ENCODE data around the gene TNS4. TPM values are rescaled to one million over a fixed set of nuclear protein-coding genes. Genes with fewer than 3 reads are reported as not detected.

TNS4 gene
- total and polyA plus RNA-seq, 7 experiments from 2014 or later: 1.2 to 10.3 (median 1.3) TPM; not detected in 4

GRCh38 chr17:40447806-40448205 is 53.6 kb downstream of the TNS4 start:
- peak overlapping the region in 3 of 9 donors; percentile 1 to 62 (median 47) for H3K27ac Mint-ChIP-seq
- intact Hi-C loops (cut with micrococcal nuclease): loop anchor here in 1 of 2 donors (5.0 kb wide), 1 partner anchor 34 kb away; no protein-coding TSS in a partner anchor
- no peak overlapping the region for H3K27ac ChIP-seq (ENCODE audit: low read depth, low read length)
- DNase-seq: no peak
- peaks cover 31 to 55% (median 34%) of the 10 kb centered on the region in 7 donors for H3K4me1 Mint-ChIP-seq
- H3K9me3 Mint-ChIP-seq: no peaks in the 10 kb centered on the region
- ChIA-PET POLR2A (interaction anchor here (0.9 to 1.7 kb wide), 4 partner anchors 33 to 106 kb away, joined by 3 to 5 read pairs (median 4); no protein-coding TSS in a partner anchor), CTCF (interaction anchor here (0.5 to 2.0 kb wide), 10 partner anchors 8 to 171 kb away, joined by 3 to 6 read pairs (median 4); no protein-coding TSS in a partner anchor)
- ATAC-seq: no peak
- H3K27me3 ChIP-seq (ENCODE audit: control insufficient read depth in 2 of 2, insufficient read depth in 2 of 2, low read length in 2 of 2): no peaks in the 10 kb centered on the region
- H3K36me3 Mint-ChIP-seq: peaks cover 0 to 21% (median 0%) of the 10 kb centered on the region in 5 donors
- H3K4me3 Mint-ChIP-seq: peak overlapping the region in 2 of 10 donors; percentile 1 to 78
- H3K4me3 ChIP-seq (ENCODE audit: low read length): no peak overlapping the region
- peaks cover 0 to 5% (median 0%) of the 10 kb centered on the region in 5 donors for H3K27me3 Mint-ChIP-seq
- peaks cover 25 to 27% of the 10 kb centered on the region in 2 donors for H3K4me1 ChIP-seq (ENCODE audit: control insufficient read depth in 2 of 2, insufficient read depth in 2 of 2, low read length in 2 of 2)
- no peaks in the 10 kb centered on the region for H3K36me3 ChIP-seq (ENCODE audit: control insufficient read depth in 2 of 3, insufficient read depth in 3 of 3, low read length in 3 of 3)
- H3K9me3 ChIP-seq (ENCODE audit: control insufficient read depth in 2 of 3, low read length in 3 of 3): no peaks in the 10 kb centered on the region

- no peak for ATAC-seq
- H3K27ac ChIP-seq (ENCODE audit: low read depth, low read length): no peak overlapping the region
- H3K36me3 ChIP-seq (ENCODE audit: control insufficient read depth in 2 of 3, insufficient read depth in 3 of 3, low read length in 3 of 3): no peaks in the 10 kb centered on the region
- intact Hi-C loops (cut with micrococcal nuclease): loop anchor here in 1 of 2 donors (5.0 kb wide), 1 partner anchor 35 kb away; no protein-coding TSS in a partner anchor
- no peak overlapping the region for H3K4me3 ChIP-seq (ENCODE audit: low read length)
- no peak for DNase-seq
- Mint-ChIP-seq H3K27ac (peak overlapping the region in 1 of 9 donors; percentile 1), H3K4me3 (peak overlapping the region in 2 of 10 donors; percentile 1 to 78), H3K36me3 (peaks cover 0 to 18% (median 0%) of the 10 kb centered on the region in 5 donors), H3K4me1 (peaks cover 31 to 58% (median 34%) of the 10 kb centered on the region in 7 donors), H3K9me3 (no peaks in the 10 kb centered on the region), H3K27me3 (peaks cover 0 to 5% (median 0%) of the 10 kb centered on the region in 5 donors)
- no peaks in the 10 kb centered on the region for H3K9me3 ChIP-seq (ENCODE audit: control insufficient read depth in 2 of 3, low read length in 3 of 3)
- ChIA-PET CTCF (interaction anchor here (0.6 to 2.0 kb wide), 7 partner anchors 9 to 143 kb away, joined by 3 to 6 read pairs (median 3); no protein-coding TSS in a partner anchor), POLR2A (interaction anchor here (0.9 to 1.7 kb wide), 3 partner anchors 34 to 107 kb away, joined by 3 to 5 read pairs (median 4); no protein-coding TSS in a partner anchor)
- H3K27me3 ChIP-seq (ENCODE audit: control insufficient read depth in 2 of 2, insufficient read depth in 2 of 2, low read length in 2 of 2): no peaks in the 10 kb centered on the region
- peaks cover 25 to 27% of the 10 kb centered on the region in 2 donors for H3K4me1 ChIP-seq (ENCODE audit: control insufficient read depth in 2 of 2, insufficient read depth in 2 of 2, low read length in 2 of 2)
Measured at GRCh38 chr17:40447148-40447644, 54.2 kb downstream of the TNS4 start.

GRCh38 chr17:40445751-40446468 is 55.5 kb downstream of the TNS4 start:
- Histone ChIP-seq H3K27me3 (ENCODE audit: control insufficient read depth in 2 of 2, insufficient read depth in 2 of 2, low read length in 2 of 2) (no peaks in the 10 kb centered on the region), H3K4me3 (ENCODE audit: low read length) (no peak overlapping the region), H3K36me3 (ENCODE audit: control insufficient read depth in 2 of 3, insufficient read depth in 3 of 3, low read length in 3 of 3) (no peaks in the 10 kb centered on the region), H3K27ac (ENCODE audit: low read depth, low read length) (no peak overlapping the region), H3K4me1 (ENCODE audit: control insufficient read depth in 2 of 2, insufficient read depth in 2 of 2, low read length in 2 of 2) (peaks cover 25 to 27% of the 10 kb centered on the region in 2 donors), H3K9me3 (ENCODE audit: control insufficient read depth in 2 of 3, low read length in 3 of 3) (no peaks in the 10 kb centered on the region)
- Mint-ChIP-seq H3K27ac (peak overlapping the region in 3 of 9 donors; percentile 14 to 93 (median 79)), H3K4me3 (peak overlapping the region in 7 of 10 donors; percentile 12 to 90 (median 65)), H3K27me3 (peaks cover 0 to 5% (median 0%) of the 10 kb centered on the region in 5 donors), H3K4me1 (peaks cover 31 to 60% (median 34%) of the 10 kb centered on the region in 7 donors), H3K9me3 (no peaks in the 10 kb centered on the region), H3K36me3 (peaks cover 0 to 17% (median 0%) of the 10 kb centered on the region in 5 donors)
- CTCF ChIA-PET: interaction anchor here (0.5 to 0.8 kb wide), 4 partner anchors 9 to 500 kb away, joined by 3 to 6 read pairs (median 4); no protein-coding TSS in a partner anchor
- POLR2A ChIA-PET: no interaction called here
- intact Hi-C loops (cut with micrococcal nuclease): loop anchor here in 1 of 2 donors (1.0 to 5.0 kb wide), 3 partner anchors 29 to 87 kb away; partner anchors contain the start of gene TOP2A
- DNase-seq: no peak
- no peak for ATAC-seq

- POLR2A ChIA-PET: interaction anchor here (0.6 to 2.1 kb wide), 11 partner anchors 10 to 158 kb away, joined by 3 to 6 read pairs (median 4); no protein-coding TSS in a partner anchor
- no peaks in the 10 kb centered on the region for H3K9me3 ChIP-seq (ENCODE audit: control insufficient read depth in 2 of 3, low read length in 3 of 3)
- H3K27me3 Mint-ChIP-seq: peaks cover 0 to 5% (median 0%) of the 10 kb centered on the region in 5 donors
- CTCF ChIA-PET: interaction anchor here (0.7 to 2.2 kb wide), 13 partner anchors 8 to 141 kb away, joined by 3 to 19 read pairs (median 5); no protein-coding TSS in a partner anchor
- H3K27ac Mint-ChIP-seq: peak overlapping the region; percentile 60 to 93 (median 76)
- H3K4me1 ChIP-seq (ENCODE audit: control insufficient read depth in 2 of 2, insufficient read depth in 2 of 2, low read length in 2 of 2): peaks cover 25 to 27% of the 10 kb centered on the region in 2 donors
- H3K36me3 Mint-ChIP-seq: peaks cover 0 to 17% (median 0%) of the 10 kb centered on the region in 5 donors
- H3K27me3 ChIP-seq (ENCODE audit: control insufficient read depth in 2 of 2, insufficient read depth in 2 of 2, low read length in 2 of 2): no peaks in the 10 kb centered on the region
- peak overlapping the region; percentile 65 to 90 (median 84) for H3K4me3 Mint-ChIP-seq
- no peaks in the 10 kb centered on the region for H3K9me3 Mint-ChIP-seq
- peaks cover 31 to 60% (median 34%) of the 10 kb centered on the region in 7 donors for H3K4me1 Mint-ChIP-seq
- DNase-seq: peak in 1 of 9 donors; percentile 41
- peak overlapping the region; percentile 1 for H3K27ac ChIP-seq (ENCODE audit: low read depth, low read length)
- no peaks in the 10 kb centered on the region for H3K36me3 ChIP-seq (ENCODE audit: control insufficient read depth in 2 of 3, insufficient read depth in 3 of 3, low read length in 3 of 3)
- intact Hi-C loops (cut with micrococcal nuclease): loop anchor here (1.0 to 5.0 kb wide), 9 partner anchors 17 to 116 kb away; partner anchors contain the start of gene TOP2A (in 1 of the 2)
- peak; percentile 5 for ATAC-seq
- peak overlapping the region; percentile 21 for H3K4me3 ChIP-seq (ENCODE audit: low read length)
Measured at GRCh38 chr17:40443988-40444899, 57.2 kb downstream of the TNS4 start.

- peaks cover 26 to 54% (median 30%) of the 10 kb centered on the region in 7 donors for H3K4me1 Mint-ChIP-seq
- POLR2A ChIA-PET: interaction anchor here (0.6 to 2.1 kb wide), 11 partner anchors 9 to 159 kb away, joined by 3 to 6 read pairs (median 4); no protein-coding TSS in a partner anchor
- H3K4me1 ChIP-seq (ENCODE audit: control insufficient read depth in 2 of 2, insufficient read depth in 2 of 2, low read length in 2 of 2): peaks cover 23 to 24% of the 10 kb centered on the region in 2 donors
- CTCF ChIA-PET: interaction anchor here (0.7 to 2.2 kb wide), 16 partner anchors 9 to 172 kb away, joined by 3 to 19 read pairs (median 4); no protein-coding TSS in a partner anchor
- intact Hi-C loops (cut with micrococcal nuclease): loop anchor here (1.0 to 5.0 kb wide), 7 partner anchors 17 to 90 kb away; no protein-coding TSS in a partner anchor
- H3K9me3 ChIP-seq (ENCODE audit: control insufficient read depth in 2 of 3, low read length in 3 of 3): no peaks in the 10 kb centered on the region
- DNase-seq: peak; percentile 40 to 80 (median 61)
- H3K4me3 ChIP-seq (ENCODE audit: low read length): peak within 1 kb of the TSS; percentile 21
- H3K27ac Mint-ChIP-seq: peak within 1 kb of the TSS in 8 of 9 donors; percentile 60 to 93 (median 78)
- peak; percentile 87 for ATAC-seq
- no peaks in the 10 kb centered on the region for H3K36me3 ChIP-seq (ENCODE audit: control insufficient read depth in 2 of 3, insufficient read depth in 3 of 3, low read length in 3 of 3)
- H3K27ac ChIP-seq (ENCODE audit: low read depth, low read length): peak within 1 kb of the TSS; percentile 1
- H3K4me3 Mint-ChIP-seq: peak within 1 kb of the TSS; percentile 67 to 90 (median 84)
- no peaks in the 10 kb centered on the region for H3K9me3 Mint-ChIP-seq
- peaks cover 0 to 13% (median 0%) of the 10 kb centered on the region in 5 donors for H3K36me3 Mint-ChIP-seq
- H3K27me3 Mint-ChIP-seq: peaks cover 0 to 5% (median 0%) of the 10 kb centered on the region in 5 donors
- no peaks in the 10 kb centered on the region for H3K27me3 ChIP-seq (ENCODE audit: control insufficient read depth in 2 of 2, insufficient read depth in 2 of 2, low read length in 2 of 2)
Measured at GRCh38 chr17:40443196-40443987, 58.0 kb downstream of the TNS4 start, which contains the start of gene IGFBP4. Gene IGFBP4 (plus strand): TSS chr17:40443450. CDS start chr17:40443736, 286 bp downstream.
